Calu3 (cell line): ENCODE results near the gene ZFYVE9. TPM values are rescaled to one million over a fixed set of nuclear protein-coding genes. Genes with fewer than 3 reads are reported as not detected.
"Not testable (repeated sequence)": the region's sequence is repeated elsewhere in the genome, so short reads cannot be mapped to it uniquely, and the experiment has no call there.

Source experiments
- BruUV-seq: library from RNA; stranded (reverse); fragments of 400-500 nt; replicated peaks from 2 replicates; lab custom pipeline; 2021; lab: Mats Ljungman, UMichigan
- CTCF ChIA-PET: fragments of 300-600 bp; sonication (Branson Sonifier 250); formaldehyde crosslinking; loops from one replicate; lab custom pipeline; 2022; ENCODE audit warnings: antibody characterized with exemption; lab: Charles Lee
- DNase-seq: peaks from one replicate; pipeline ENCODE4 v3.0.0; 2022
- H3K27ac Mint-ChIP-seq: one replicate; pipeline ENCODE4 v1.8.0; 2022; ENCODE audit warnings: mixed read lengths; ENCODE audit not compliant: unreplicated experiment
- H3K27me3 Mint-ChIP-seq: one replicate; pipeline ENCODE4 v1.8.0; 2022; ENCODE audit warnings: mixed read lengths; ENCODE audit not compliant: unreplicated experiment
- H3K36me3 Mint-ChIP-seq: one replicate; pipeline ENCODE4 v1.8.0; 2022; ENCODE audit warnings: mild to moderate bottlenecking, moderate library complexity, mixed read lengths; ENCODE audit not compliant: insufficient read depth, unreplicated experiment
- H3K4me1 Mint-ChIP-seq: one replicate; pipeline ENCODE4 v1.8.0; 2022; ENCODE audit warnings: mild to moderate bottlenecking, low read depth, mixed read lengths; ENCODE audit not compliant: unreplicated experiment
- H3K4me3 Mint-ChIP-seq: one replicate; pipeline ENCODE4 v1.8.0; 2022; ENCODE audit warnings: mild to moderate bottlenecking, low read depth, moderate library complexity, mixed read lengths; ENCODE audit not compliant: unreplicated experiment
- H3K9me3 Mint-ChIP-seq: one replicate; pipeline ENCODE4 v1.8.0; 2022; ENCODE audit warnings: low read depth, mixed read lengths; ENCODE audit not compliant: unreplicated experiment
- intact Hi-C: fragments of 100-400 bp; cut with micrococcal nuclease; formaldehyde crosslinking; loops from one replicate; pipeline ENCODE4 v1.10.0; 2022; ENCODE audit not compliant: unreplicated experiment
- total RNA-seq: library from RNA; stranded (reverse); gene quantifications from 2 replicates; pipeline ENCODE4 v1.2.3, GENCODE V29; 2022
- TF ChIP-seq, protein P1 (sequence below): fragments of 200-600 bp; IDR thresholded peaks from one replicate; pipeline ENCODE4 v1.8.0; 2022; ENCODE audit warnings: antibody characterized with exemption; ENCODE audit not compliant: unreplicated experiment

The ZFYVE9 gene
- total RNA-seq, 1 experiment from 2014 or later, result 13.6 TPM

GRCh38 chr1:52365746-52366516 lies 224.0 kb downstream of the ZFYVE9 start, which contains the start of gene CC2D1B:
Gene CC2D1B (minus strand): TSS chr1:52366205. CDS start chr1:52364620, 1,585 bp downstream.
- intact Hi-C loops, result loop anchor here (5.0 kb wide), 1 partner anchor 224 kb away; the partner anchor contains the start of gene ZFYVE9
- BruUV-seq, result no TSS peak
- CTCF ChIA-PET, result interaction anchor here (0.6 to 1.9 kb wide), 7 partner anchors 18 to 245 kb away, joined by 3 to 8 read pairs (median 4); partner anchors contain the start of genes ORC1 and PRPF38A
- H3K27me3 Mint-ChIP-seq, result no peaks in the 10 kb centered on the region
- H3K36me3 Mint-ChIP-seq, result peaks cover 43% of the 10 kb centered on the region
- H3K27ac Mint-ChIP-seq, result peak within 1 kb of the TSS; percentile 96
- H3K9me3 Mint-ChIP-seq, result no peaks in the 10 kb centered on the region
- H3K4me3 Mint-ChIP-seq, result peak within 1 kb of the TSS; percentile 92
- TF ChIP-seq, protein P1, sequence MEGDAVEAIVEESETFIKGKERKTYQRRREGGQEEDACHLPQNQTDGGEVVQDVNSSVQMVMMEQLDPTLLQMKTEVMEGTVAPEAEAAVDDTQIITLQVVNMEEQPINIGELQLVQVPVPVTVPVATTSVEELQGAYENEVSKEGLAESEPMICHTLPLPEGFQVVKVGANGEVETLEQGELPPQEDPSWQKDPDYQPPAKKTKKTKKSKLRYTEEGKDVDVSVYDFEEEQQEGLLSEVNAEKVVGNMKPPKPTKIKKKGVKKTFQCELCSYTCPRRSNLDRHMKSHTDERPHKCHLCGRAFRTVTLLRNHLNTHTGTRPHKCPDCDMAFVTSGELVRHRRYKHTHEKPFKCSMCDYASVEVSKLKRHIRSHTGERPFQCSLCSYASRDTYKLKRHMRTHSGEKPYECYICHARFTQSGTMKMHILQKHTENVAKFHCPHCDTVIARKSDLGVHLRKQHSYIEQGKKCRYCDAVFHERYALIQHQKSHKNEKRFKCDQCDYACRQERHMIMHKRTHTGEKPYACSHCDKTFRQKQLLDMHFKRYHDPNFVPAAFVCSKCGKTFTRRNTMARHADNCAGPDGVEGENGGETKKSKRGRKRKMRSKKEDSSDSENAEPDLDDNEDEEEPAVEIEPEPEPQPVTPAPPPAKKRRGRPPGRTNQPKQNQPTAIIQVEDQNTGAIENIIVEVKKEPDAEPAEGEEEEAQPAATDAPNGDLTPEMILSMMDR, result peak; percentile 18
- peaks cover 37% of the 10 kb centered on the region for H3K4me1 Mint-ChIP-seq
- peak; percentile 100 for DNase-seq

GRCh38 chr1:52366517-52366827 lies 224.6 kb downstream of the ZFYVE9 start:
- intact Hi-C loops, result loop anchor here (5.0 kb wide), 1 partner anchor 224 kb away; the partner anchor contains the start of gene ZFYVE9
- Mint-ChIP-seq H3K27ac (peak overlapping the region; percentile 73), H3K36me3 (peaks cover 38% of the 10 kb centered on the region), H3K4me1 (peaks cover 37% of the 10 kb centered on the region), H3K4me3 (peak overlapping the region; percentile 92), H3K9me3 (no peaks in the 10 kb centered on the region), H3K27me3 (no peaks in the 10 kb centered on the region)
- BruUV-seq, result no TSS peak
- DNase-seq, result no peak
- CTCF ChIA-PET, result interaction anchor here (0.6 to 1.9 kb wide), 8 partner anchors 17 to 245 kb away, joined by 3 to 8 read pairs (median 4); partner anchors contain the start of genes ORC1 and PRPF38A
- TF ChIP-seq, protein P1, result no peak

GRCh38 chr1:52367272-52367671 lies 225.4 kb downstream of the ZFYVE9 start:
- Mint-ChIP-seq H3K27me3 (no peaks in the 10 kb centered on the region), H3K36me3 (peaks cover 32% of the 10 kb centered on the region), H3K27ac (no peak overlapping the region), H3K4me1 (peaks cover 37% of the 10 kb centered on the region), H3K4me3 (no peak overlapping the region), H3K9me3 (no peaks in the 10 kb centered on the region)
- DNase-seq, result no peak
- BruUV-seq, result no TSS peak
- CTCF ChIA-PET, result interaction anchor here (1.0 to 1.9 kb wide), 2 partner anchors 22 to 37 kb away, joined by 3 to 8 read pairs; partner anchors contain the start of genes ORC1 and PRPF38A
- TF ChIP-seq, protein P1, result no peak
- intact Hi-C loops, result loop anchor here (5.0 kb wide), 1 partner anchor 225 kb away; the partner anchor contains the start of gene ZFYVE9

DNA sequence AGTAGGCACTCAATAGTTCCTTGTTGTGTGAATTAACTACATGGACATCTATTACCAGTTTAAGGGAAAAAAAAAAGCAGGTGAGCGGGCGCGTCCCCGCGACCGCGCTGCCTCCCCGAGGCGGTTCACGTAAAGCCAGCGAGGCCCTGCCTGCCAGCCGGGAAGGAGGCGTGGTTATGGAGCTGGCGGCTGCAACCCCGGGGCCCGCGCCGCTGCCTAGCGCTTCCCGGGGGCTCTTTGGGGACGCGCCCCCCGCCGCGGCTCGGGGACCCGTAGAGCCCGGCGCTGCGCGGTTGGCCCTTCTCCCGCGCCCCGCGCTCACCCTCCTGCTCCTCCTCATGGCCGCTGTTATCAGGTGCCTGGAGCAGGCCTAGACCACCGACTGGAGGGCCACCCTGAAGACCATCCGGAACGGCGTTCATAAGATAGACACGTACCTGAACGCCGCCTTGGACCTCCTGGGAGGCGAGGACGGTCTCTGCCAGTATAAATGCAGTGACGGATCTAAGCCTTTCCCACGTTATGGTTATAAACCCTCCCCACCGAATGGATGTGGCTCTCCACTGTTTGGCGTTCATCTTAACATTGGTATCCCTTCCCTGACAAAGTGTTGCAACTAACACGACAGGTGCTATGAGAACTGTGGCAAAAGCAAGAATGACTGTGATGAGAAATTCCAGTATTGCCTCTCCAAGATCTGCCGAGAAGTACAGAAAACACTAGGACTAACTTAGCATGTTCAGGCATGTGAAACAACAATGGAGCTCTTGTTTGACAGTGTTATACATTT lies 226.7 kb downstream of the ZFYVE9 start:
- Mint-ChIP-seq H3K36me3 (peaks cover 32% of the 10 kb centered on the region), H3K4me1 (peaks cover 37% of the 10 kb centered on the region), H3K4me3 (peak overlapping the region; percentile 73), H3K27me3 (no peaks in the 10 kb centered on the region), H3K27ac (no peak overlapping the region), H3K9me3 (no peaks in the 10 kb centered on the region)
- DNase-seq, result peak; percentile 84
- no TSS peak for BruUV-seq
- intact Hi-C loops, result loop anchor here (5.0 kb wide), 1 partner anchor 226 kb away; the partner anchor contains the start of gene ZFYVE9
- CTCF ChIA-PET, result interaction anchor here (0.5 to 0.7 kb wide), 4 partner anchors 9 to 778 kb away, joined by 3 to 7 read pairs (median 3); no protein-coding TSS in a partner anchor
- TF ChIP-seq, protein P1, result no peak

DNA sequence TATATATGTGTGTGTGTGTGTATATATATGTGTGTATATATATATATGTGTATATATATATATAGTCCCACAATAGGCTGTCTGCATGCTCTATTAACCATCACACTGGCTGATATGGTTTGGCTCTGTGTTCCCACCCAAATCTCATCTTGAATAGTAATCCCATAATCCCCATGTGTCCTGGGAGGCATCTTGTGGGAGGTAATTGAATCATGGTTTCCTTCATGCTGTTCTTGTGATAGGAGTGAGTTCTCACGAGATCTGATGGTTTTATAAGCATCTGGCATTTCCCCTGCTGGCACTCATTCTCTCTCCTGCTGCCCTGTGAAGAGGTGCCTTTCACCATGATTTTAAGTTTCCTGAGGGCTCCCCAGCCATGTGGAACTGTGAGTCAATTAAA lies 228.0 kb downstream of the ZFYVE9 start:
- not testable (repeated sequence) for H3K9me3 Mint-ChIP-seq, H3K27me3 Mint-ChIP-seq, H3K4me3 Mint-ChIP-seq, H3K27ac Mint-ChIP-seq, DNase-seq, BruUV-seq
- intact Hi-C loops, result loop anchor here (5.0 kb wide), 1 partner anchor 228 kb away; the partner anchor contains the start of gene ZFYVE9
- peaks cover 31% of the 10 kb centered on the region for H3K4me1 Mint-ChIP-seq
- CTCF ChIA-PET, result interaction anchor here (0.6 kb wide), 2 partner anchors 107 to 183 kb away, joined by 3 read pairs; partner anchors contain the start of gene TUT4
- peaks cover 26% of the 10 kb centered on the region for H3K36me3 Mint-ChIP-seq
